H1 (cell line): ENCODE results near the gene SSMEM1. TPM values are rescaled to one million over a fixed set of nuclear protein-coding genes. Genes with fewer than 3 reads are reported as not detected.

Experiments
- CBX5 ChIP-seq: fragments of 300-800, 300-1000 bp; sonication (generic); IDR thresholded peaks from 2 replicates; pipeline ENCODE4 v1.7.1; 2016; ENCODE audit warnings: antibody characterized with exemption, low read length, low read depth
- CHD1 ChIP-seq: IDR thresholded peaks from 2 replicates; pipeline ENCODE4 v1.6.1; 2012; ENCODE audit warnings: low read depth, low read length, improper control_type of control experiment
- CTBP2 ChIP-seq: IDR thresholded peaks from 2 replicates; pipeline ENCODE4 v1.7.0; 2011; ENCODE audit warnings: borderline replicate concordance, mild to moderate bottlenecking, moderate library complexity, mixed read lengths, low read length; ENCODE audit not compliant: insufficient read depth, insufficient read length
- GTF2F1 ChIP-seq: IDR thresholded peaks from 2 replicates; pipeline ENCODE4 v1.6.1; 2012; ENCODE audit warnings: low read depth, low read length, improper control_type of control experiment, borderline replicate concordance
- PHF8 ChIP-seq: fragments of 200-600 bp; sonication (generic); conservative IDR thresholded peaks from 2 replicates; pipeline ENCODE4 v1.7.1; 2012; ENCODE audit warnings: low read depth, mild to moderate bottlenecking, inconsistent platforms, low read length, moderate library complexity
- RFX5 ChIP-seq: IDR thresholded peaks from 2 replicates; pipeline ENCODE4 v1.6.1; 2011; ENCODE audit warnings: low read depth, low read length, improper control_type of control experiment, borderline replicate concordance
- polyA plus RNA-seq, 7 experiments: library from polyadenylated mRNA; depleted of rRNA in 3 of 7; stranded (reverse) in 5 of 7; unstranded in 2 of 7; fragments of >200 nt in 5 of 7; fragments of 200-250 nt in 2 of 7; gene quantifications; 1 replicate in 5 of 7; 2 replicates in 1 of 7; 4 replicates in 1 of 7; pipeline versions ENCODE4 v1.2.1 to v1.2.3, GENCODE V29; 2011 to 2013; ENCODE audit warnings: missing spikeins in 2 of 7, mixed read lengths in 2 of 7
- total RNA-seq: library from RNA; stranded (reverse); fragmentation: NEBNext Ultra II Directional; extraction: Animal tissue kit (Norgen Biotek cat#: 25700); gene quantifications from 2 replicates; pipeline ENCODE4 v1.2.1, GENCODE V29; 2021

Gene SSMEM1
- total and polyA plus RNA-seq, 2 of the 8 experiments (the other 6 are each of a cell fraction or from before 2014, with no cell fraction given): not detected

DNA sequence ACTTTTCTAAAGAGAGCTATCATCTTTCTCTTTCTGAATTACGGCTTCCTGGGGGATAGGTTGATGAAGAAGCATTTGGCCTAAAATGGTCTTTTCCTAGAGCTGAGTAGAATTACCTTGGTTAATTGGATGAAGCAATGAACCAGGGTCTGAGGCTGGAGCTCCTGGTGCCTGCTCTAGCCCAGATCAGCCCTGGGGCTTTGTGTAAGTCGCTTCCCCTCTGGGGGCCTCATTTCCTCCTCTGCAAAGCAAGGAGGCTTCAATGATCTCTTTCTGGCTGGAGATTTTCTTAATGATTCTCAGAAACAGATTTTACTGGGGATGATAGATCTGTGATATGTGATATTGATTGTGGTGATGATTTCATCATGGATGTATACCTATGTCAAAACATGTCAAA, 55.5 kb downstream of the SSMEM1 start (continued):
- TF ChIP-seq CHD1 (no peak), GTF2F1 (no peak), PHF8 (no peak), RFX5 (no peak), CBX5 (no peak), CTBP2 (no peak)
- TF ChIP-seq, all 59 proteins: peak for 0

Other genes starting within 250 kb of the SSMEM1 start
- gene ZC3HC1, start 156.5 kb upstream of the SSMEM1 start, total RNA-seq: 29.7 and 35.3 TPM in 2 replicates
- gene ZC3HC1, start 156.5 kb upstream of the SSMEM1 start, polyA plus RNA-seq (2011; rRNA removed): 37.3 and 50.9 TPM in 2 replicates
- gene KLHDC10, start 137.3 kb upstream of the SSMEM1 start, total RNA-seq: 14.5 and 21.1 TPM in 2 replicates
- 6.6 and 7.8 TPM in 2 replicates for gene KLHDC10, start 137.3 kb upstream of the SSMEM1 start, polyA plus RNA-seq (2011; rRNA removed)
- 25.6 and 28.5 TPM in 2 replicates for gene TMEM209, start 2.5 kb upstream of the SSMEM1 start, total RNA-seq
- 23.5 and 30.5 TPM in 2 replicates for gene TMEM209, start 2.5 kb upstream of the SSMEM1 start, polyA plus RNA-seq (2011; rRNA removed)
- gene CPA2, start 59.0 kb downstream of the SSMEM1 start, total RNA-seq: 0.31 TPM in 1 of 2 replicates, not detected in the other
- 0.21 and 0.22 TPM in 2 replicates for gene CPA2, start 59.0 kb downstream of the SSMEM1 start, polyA plus RNA-seq (2011; rRNA removed)
- gene CPA4, start 85.3 kb downstream of the SSMEM1 start, total RNA-seq: not detected in 2 replicates
- 0.03 TPM in 1 of 2 replicates, not detected in the other for gene CPA4, start 85.3 kb downstream of the SSMEM1 start, polyA plus RNA-seq (2011; rRNA removed)
- gene CPA5, start 137.0 kb downstream of the SSMEM1 start, total RNA-seq: not detected in 2 replicates
- gene CPA5, start 137.0 kb downstream of the SSMEM1 start, polyA plus RNA-seq (2011; rRNA removed): 0.12 TPM in 1 of 2 replicates, not detected in the other
- gene CPA1, start 172.6 kb downstream of the SSMEM1 start, total RNA-seq: not detected in 2 replicates
- gene CPA1, start 172.6 kb downstream of the SSMEM1 start, polyA plus RNA-seq (2011; rRNA removed): 0.06 TPM in 1 of 2 replicates, not detected in the other
- gene CEP41, start 233.2 kb downstream of the SSMEM1 start, total RNA-seq: 12.8 and 13.3 TPM in 2 replicates
- 8.2 and 9.3 TPM in 2 replicates for gene CEP41, start 233.2 kb downstream of the SSMEM1 start, polyA plus RNA-seq (2011; rRNA removed)